NCI-H82 (cell line): Measurements from ENCODE around the gene FLII.

Experiments used
- DNase-seq: peaks from one replicate; lab custom pipeline; 2025; lab: John Stamatoyannopoulos, UW

FLII gene

DNA sequence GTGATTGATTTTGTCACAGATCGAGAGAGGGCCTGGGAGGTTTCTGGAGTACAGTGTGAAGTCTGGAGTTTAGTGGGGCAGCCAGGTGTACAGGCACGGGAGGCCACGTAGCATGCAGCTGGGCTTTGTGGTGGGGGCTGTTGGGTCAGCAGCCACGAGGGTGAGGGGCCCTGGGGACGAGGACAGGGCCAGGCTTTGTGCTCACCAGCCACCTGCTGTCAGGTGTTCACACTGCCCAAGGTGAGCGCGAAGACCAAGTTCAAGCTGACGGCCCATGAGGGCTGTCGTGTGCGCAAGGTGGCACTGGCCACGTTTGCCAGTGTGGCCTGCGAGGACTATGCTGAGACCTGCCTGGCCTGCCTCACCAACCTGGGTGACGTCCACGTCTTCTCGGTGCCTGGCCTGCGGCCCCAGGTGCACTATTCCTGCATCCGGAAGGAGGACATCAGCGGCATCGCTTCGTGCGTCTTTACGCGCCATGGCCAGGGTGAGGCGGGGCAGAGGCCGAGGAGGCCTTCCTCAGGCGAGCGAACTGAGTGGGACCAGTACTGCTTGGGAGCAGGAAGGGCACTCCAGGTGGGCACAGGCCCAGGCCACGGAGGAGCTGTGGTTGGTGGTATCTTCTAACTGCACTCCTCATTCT, 17.2 kb downstream of the FLII start:
- no peak for DNase-seq

DNA sequence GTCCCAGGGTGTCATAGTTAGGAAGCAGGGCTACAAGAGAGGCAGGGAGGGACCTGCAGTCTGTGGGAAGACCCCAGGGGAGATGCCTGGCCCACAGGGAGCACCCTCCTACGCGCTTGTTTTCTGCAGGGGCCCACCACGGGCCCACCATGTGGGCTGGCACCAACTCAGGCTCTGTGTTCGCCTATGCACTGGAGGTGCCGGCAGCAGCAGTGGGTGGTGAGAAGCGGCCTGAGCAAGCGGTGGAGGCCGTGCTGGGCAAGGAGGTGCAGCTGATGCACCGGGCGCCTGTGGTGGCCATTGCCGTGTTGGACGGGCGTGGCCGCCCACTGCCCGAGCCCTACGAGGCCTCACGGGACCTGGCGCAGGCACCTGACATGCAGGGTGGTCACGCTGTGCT, 18.1 kb downstream of the FLII start:
- no peak for DNase-seq

DNA sequence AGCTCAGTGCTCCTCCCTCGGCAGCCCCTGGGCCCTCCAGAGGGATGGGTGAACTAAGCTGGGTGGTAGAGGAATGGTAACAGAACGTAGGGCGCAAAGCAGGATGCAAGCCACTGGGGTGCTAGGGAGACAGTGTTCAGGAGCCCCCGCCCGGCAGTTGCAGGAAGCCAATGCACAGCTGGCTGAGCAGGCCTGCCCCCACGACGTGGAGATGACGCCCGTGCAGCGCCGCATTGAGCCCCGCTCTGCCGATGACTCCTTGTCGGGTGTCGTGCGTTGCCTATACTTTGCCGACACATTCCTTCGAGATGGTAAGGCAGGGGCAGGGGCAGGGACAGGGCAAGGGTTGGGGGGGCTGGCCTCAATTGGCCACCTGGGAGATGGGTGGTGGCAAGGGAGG, 20.2 kb downstream of the FLII start:
- no peak for DNase-seq

- DNase-seq = no peak
These were observed 21.1 kb downstream of the FLII start for GRCh38 chr17:18237461-18237860.

GRCh38 chr17:18236494-18236893, 22.0 kb downstream of the FLII start:
- no peak for DNase-seq

DNA sequence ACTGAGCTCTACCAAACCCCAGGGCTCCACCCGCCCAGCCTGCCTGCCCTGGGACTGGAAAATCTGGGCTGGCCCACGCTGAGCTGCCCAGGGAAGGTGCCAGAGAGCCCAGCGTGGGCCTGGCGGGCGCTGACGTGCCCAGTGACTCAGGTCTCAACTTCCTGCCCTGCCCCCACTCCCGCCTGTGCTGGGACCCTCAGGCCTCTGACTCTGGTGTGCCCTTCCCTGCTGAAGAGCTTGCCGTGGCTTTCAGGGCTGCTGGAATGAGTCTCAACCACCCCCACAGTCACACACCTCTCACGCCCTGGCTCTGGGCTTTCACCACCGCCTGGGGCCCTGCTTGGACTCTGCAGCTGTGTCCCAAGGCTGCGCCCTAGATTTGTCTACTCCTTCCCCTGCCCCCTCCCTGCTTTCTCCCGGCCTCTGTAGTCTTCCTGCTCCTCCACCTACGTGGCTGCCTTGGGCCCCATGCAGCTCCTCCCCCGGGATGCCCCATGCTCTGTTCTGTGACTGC, 22.7 kb downstream of the FLII start:
- no peak for DNase-seq

DNA sequence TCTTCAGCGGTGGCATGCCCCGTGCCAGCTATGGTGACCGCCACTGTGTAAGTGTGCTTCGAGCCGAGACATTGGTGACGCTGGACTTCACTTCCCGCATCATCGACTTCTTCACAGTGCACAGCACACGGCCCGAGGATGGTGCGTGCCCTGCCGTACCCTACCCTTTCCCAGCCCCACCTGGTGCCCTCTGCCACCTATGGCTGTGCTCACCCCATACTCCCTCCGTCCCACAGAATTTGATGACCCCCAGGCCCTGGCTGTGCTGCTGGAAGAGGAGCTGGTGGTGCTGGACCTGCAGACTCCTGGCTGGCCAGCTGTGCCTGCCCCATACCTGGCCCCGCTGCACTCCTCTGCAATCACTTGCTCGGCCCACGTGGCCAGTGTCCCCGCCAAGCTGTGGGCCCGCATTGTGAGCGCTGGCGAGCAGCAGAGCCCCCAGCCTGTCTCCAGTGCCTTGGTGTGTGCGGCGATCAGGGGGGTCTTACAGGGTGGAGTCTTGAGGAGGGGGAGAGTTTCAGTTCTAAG, 23.6 kb downstream of the FLII start:
- no peak for DNase-seq

- DNase-seq = no peak
These were observed 24.6 kb downstream of the FLII start for GRCh38 chr17:18233803-18234518.

DNA sequence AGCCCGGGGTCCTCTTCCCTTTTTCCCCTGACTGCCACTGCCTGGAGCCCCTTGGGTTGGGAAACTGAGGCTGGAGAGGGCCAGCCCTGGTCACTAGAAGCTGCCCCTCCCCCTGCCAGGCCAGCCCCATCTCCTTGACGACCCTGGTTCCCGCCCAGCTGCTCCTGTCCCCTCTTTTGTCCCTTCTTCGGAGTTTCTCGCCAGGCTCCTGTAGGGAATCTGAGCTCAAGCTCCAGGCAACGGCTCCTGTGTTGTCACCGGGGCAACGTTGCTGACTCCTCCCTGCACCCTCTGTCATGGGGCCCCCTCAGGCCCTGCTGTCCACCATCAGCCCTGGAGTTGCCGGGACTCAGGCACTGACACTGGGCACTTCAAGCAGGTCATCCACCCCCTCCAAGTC, 27.4 kb downstream of the FLII start:
- DNase-seq = no peak

DNA sequence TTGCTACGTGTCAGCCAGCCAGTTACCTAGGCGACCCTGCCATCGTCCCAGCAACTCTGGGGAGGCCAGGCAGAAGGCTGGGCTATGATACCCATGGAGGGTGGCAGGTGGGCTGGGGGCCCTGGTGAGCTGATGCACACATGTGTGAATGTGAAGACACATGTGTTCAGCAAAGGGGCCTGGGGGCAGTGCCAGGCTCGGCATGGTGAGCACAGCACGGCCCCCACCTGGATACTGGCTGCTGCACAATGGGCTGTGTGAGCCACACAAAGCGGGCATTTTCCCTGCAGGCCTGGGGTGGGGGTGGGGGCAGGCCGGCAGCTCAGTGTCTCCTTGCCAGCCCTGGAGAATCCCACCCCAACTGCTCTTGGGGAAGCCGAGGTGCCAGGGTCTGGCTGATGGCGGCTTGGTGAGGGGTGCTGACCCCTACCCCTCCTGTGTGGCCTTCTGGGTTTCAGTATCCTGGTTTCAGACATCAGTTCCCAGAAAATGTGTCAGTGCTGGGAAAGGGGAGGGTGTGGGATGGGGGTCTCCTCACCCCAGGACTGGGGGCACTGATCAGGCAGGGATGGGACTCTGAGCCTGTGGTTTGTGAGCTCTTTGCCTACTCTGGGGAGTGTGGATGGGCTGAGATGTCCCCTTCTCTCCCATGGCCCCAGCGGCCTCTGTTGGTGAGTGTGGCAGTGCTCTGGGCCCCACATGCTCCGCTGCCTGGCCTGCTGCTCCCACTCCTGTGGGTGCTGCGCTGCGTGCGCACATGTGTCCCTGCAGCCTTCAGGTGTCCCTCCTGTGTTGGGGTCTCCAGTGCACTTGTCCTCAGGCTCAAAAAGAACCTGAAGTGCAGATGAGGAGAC, 28.0 kb downstream of the FLII start:
- DNase-seq = no peak

GRCh38 chr17:18229771-18230170, 28.8 kb downstream of the FLII start:
- no peak for DNase-seq

GRCh38 chr17:18229254-18229653, 29.3 kb downstream of the FLII start:
- DNase-seq = no peak

GRCh38 chr17:18228176-18228682, 30.3 kb downstream of the FLII start:
- DNase-seq = no peak

DNA sequence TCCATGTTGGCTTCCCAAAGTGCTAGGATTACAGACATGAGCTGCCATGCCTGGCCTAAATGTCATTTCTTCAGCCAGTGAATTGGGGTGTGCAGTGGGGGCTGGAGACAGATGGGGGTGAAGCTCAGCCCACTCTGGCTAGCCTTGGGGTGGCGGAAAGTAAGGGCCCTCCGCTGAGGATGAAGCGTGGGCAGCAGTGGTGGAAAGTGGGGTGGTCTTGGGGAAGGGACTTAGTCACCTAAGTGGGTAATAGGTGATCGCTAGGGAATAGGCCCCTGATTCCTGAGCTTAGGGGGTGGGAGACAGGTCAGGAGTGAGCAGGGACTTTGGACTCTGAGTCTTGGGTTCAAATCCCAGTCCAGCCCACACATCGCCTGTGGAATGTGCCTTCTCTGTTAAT, 30.9 kb downstream of the FLII start:
- DNase-seq = no peak

GRCh38 chr17:18226284-18226945, 32.1 kb downstream of the FLII start:
- peak; percentile 52 for DNase-seq

GRCh38 chr17:18225642-18226283, 32.8 kb downstream of the FLII start:
- DNase-seq = peak; percentile 66

- DNase-seq = peak; percentile 99
These were observed 33.4 kb downstream of the FLII start, which contains the start of gene LLGL1 for GRCh38 chr17:18225121-18225641. TSS of gene LLGL1 (plus strand) at chr17:18225635. CDS start at chr17:18225683, 48 bp downstream.

DNA sequence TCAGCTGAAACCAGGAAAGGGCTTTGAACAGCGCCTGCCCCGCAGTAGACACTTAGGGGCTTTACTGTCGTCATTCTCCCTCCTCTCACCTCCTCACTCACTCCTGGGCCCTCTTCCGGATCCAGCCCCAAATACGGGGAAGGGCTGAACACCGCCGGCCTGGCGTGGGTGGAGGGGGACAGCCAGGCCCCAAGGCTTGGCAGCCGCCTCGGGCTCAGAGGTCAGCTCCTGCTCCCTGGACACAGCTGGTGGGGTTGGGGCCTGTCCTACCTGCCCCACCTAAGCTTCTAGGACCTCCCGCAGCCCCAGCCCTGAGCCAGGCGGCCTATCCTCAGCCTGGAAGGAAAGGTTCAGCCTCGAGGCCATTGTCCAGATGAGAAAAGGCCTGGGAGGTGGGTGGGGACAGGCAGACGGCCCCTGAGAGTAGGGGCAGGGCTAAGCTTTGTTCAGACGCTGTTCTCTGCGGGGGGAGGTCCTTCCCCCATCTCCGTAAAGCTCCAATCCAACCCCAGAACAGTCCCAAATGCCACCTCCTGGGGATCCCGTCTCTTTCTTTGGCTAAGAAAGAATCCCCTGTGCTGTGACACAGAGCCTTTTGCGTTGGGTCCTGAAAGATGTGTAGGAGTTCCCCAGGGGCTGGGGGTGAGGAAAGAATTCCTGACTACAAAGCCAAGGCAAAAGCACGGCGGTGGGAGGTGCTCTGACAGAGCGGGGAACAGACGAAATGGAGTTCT, 34.0 kb downstream of the FLII start:
- peak; percentile 66 for DNase-seq

GRCh38 chr17:18224053-18224386, 34.5 kb downstream of the FLII start:
- DNase-seq = no peak

GRCh38 chr17:18218756-18219415, 39.7 kb downstream of the FLII start:
- DNase-seq = no peak
